HG02870 (cell line): ENCODE results near the gene CNNM1.

Source experiments
- ATAC-seq: cut with Tn5 transposase; IDR thresholded peaks from one replicate; pipeline ENCODE4 v1.9.1; 2021; ENCODE audit warnings: mild to moderate bottlenecking, moderate library complexity; ENCODE audit not compliant: unreplicated experiment

The CNNM1 gene

GRCh38 chr10:99369551-99369950 lies 40.4 kb downstream of the CNNM1 start:
- no peak for ATAC-seq

GRCh38 chr10:99370993-99371392 lies 41.8 kb downstream of the CNNM1 start:
- ATAC-seq: peak; percentile 94

- no peak for ATAC-seq
Observed at GRCh38 chr10:99372546-99373271, 43.6 kb downstream of the CNNM1 start.

DNA sequence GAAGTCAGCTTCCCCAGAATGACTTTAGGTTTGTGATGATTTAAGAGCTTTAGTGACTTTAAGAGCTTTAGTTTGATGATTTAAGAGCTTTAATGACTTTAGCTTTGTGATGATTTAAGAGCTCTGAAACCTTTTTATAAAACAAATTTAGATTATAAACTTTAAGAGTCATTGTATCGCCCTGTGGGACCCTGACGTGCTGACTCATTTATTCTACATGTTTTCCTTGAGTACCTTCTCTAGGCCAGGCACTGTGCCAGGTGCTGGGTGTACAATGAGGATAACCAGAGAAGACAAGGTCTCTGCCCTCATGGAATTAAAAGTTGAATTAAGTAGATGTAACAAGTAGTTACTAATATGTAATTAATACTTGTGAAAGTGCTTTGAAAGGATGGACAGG lies 45.4 kb downstream of the CNNM1 start:
- no peak for ATAC-seq

GRCh38 chr10:99374972-99375371 lies 45.8 kb downstream of the CNNM1 start:
- no peak for ATAC-seq

DNA sequence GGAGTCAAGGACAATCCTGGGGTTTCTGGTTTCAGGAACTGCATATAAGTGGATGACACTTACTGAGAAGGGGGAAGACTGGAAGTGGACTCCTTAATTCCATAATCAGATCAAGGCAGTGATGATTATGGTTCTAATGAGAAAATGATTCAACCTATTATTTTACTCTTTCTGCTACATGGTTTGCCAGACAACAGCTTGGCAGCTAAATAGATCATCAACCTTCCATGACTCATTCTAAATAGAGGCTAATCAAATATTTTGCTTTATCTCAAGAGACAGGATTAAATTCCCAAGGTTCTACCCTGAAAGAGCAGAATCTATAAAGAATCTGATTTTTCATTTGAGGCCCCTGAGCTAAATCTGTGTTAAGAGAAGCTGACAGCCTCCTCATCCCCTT lies 46.3 kb downstream of the CNNM1 start:
- no peak for ATAC-seq

GRCh38 chr10:99382176-99382575 lies 53.0 kb downstream of the CNNM1 start:
- no peak for ATAC-seq

GRCh38 chr10:99387071-99387470 lies 57.9 kb downstream of the CNNM1 start:
- no peak for ATAC-seq

- no peak for ATAC-seq
Observed at GRCh38 chr10:99387541-99387940, 58.4 kb downstream of the CNNM1 start.

DNA sequence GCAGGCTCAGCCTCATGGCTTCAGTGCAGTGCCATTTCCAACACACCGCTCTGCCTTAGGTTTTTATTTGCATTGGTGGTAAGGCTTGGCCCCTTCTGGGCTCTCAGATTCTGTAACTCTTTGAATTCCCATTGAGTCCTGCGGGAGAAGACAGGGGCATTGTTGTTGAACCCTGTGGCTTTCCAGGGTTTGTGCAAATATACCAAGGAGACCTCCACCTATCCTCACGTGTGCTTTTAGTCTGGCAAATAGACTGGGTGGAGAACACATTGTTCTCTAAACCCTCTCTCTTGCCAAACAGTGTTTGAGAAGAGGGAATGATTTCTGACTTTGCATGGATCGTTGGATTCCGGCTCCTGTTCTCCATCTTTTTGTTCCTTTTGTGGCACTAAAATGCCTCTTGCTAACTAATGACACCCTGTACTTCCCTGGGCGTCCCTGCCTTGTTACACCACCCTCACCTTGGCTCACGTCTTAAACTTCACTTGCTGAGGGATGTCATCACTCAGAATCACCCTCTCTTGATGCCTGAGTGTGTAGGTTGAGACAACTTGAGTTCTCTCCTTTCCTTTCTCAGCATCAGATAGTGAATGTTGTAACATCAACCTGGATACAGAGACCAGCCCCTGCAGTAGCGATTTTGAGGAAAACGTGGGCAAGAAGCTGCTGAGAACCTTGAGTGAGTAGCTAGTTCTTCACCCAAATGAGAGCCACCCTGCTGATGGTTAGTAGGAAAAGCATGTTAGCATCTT lies 60.7 kb downstream of the CNNM1 start:
- no peak for ATAC-seq

DNA sequence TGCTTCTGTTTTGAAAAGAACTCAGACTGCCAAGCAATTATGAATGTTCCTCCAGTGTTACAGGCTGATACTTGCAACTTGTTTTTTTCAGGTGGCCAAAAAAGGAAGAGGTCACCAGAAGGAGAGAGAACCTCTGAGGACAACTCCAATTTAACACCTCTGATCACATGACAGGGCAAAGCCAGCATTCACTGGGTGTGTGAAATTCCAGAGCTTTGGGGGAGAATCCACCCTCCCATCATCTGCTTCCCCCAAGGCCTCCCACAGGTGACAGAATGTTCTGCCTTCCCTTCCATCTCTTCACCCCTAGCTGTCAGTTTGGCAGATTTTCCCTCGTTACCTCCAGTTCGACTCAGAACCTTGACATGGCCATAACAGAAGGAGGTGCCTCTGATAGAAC lies 62.2 kb downstream of the CNNM1 start:
- no peak for ATAC-seq

DNA sequence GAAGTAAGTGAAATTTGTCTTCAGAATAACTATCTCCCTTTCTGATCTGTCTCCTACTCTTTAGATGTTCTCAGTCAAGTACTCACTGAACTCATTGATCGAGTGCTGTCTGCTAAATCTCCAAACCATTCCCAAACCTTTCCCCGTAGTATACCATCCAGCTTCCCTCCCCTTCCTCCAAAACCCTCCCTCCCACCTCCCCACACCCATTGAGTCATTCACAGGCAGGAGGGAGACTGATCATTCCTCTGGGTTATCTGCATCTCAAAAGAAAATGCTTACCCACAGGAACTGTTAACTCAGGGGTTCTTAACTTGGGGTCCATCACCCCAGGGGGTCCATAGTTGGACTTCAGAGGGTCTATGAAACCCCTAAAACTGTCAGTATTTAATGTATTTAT lies 63.9 kb downstream of the CNNM1 start:
- no peak for ATAC-seq

DNA sequence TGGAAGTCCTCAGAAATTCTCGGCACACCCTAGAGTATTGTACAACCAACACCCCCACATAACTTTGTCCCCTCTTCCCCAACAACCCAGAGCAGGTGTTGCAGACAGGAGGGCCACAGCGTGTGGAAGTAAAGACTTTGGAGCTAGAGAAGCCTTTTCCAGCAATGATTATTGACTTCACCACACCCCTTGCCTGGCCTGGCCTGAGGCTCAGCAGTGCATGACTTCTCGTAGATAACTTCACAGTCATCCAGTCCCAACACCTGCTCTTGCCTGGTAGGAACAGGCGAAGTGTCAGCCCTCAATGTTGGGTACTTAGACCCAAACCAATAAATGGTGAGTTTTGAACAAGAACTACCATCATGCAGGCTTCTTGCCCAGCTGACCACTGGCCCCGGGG lies 64.5 kb downstream of the CNNM1 start:
- no peak for ATAC-seq

- no peak for ATAC-seq
Observed at GRCh38 chr10:99394256-99394655, 65.1 kb downstream of the CNNM1 start.

- no peak for ATAC-seq
Observed at GRCh38 chr10:99394761-99395386, 65.7 kb downstream of the CNNM1 start.

GRCh38 chr10:99395750-99396445 lies 66.7 kb downstream of the CNNM1 start:
- ATAC-seq: no peak

- ATAC-seq: no peak
Observed at GRCh38 chr10:99396471-99396870, 67.3 kb downstream of the CNNM1 start.

GRCh38 chr10:99399664-99400063 lies 70.5 kb downstream of the CNNM1 start:
- no peak for ATAC-seq

DNA sequence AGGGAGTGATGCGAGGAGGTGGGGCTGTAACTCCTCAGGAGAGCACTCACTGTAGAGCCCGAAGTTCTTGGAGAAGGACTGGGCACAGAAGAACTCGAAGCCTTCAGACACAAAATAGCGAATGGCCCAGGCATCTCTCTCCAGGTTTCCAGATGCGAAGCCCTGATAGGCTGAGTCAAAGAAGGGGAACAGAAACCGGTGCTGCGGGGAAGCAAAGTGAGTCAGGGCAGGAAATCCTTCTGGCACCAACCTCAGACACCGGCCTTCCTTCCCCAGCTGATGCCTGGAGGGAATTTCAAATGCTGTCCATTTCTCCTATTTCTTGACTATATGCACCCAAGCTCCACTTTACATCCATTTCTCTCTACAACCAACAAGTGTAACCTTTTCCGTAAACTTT lies 74.5 kb downstream of the CNNM1 start:
- no peak for ATAC-seq

DNA sequence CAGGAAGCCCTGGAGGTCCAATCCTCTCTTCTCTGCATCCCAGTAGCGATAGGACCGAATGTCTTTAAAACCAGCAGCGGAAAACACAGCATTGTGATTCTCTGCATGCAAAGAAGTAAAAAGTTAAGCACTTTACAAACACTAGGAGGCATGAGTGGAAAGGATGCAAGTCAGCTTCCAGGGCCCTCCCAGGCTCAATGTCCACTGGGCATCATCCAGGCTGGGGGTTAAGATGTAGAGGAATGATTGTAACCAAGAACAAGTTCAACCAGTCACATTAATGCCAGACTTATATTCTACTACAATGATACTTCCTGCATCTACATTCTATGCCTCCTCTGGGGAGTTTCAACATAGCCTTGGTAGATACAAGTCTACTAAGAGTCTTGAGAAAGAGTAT lies 77.0 kb downstream of the CNNM1 start:
- ATAC-seq: no peak

DNA sequence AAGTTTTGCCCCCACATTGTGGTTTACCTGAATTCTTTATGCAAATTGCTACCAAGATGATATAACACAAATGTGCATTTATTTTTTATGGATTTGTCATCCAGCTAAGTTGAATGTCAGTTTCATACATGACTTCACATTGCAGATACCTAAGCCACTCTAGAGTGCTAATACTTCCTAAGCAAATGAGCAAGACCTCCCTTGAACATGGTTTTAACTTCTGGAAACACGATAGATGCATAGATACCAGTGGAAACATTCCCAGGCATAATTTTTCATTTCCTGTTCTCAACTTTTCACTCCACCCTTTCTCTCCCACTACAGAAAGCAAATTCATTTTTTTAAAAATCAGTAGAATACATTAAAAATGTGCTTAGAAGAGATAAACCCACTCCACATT lies 81.0 kb downstream of the CNNM1 start:
- ATAC-seq: no peak
